Prostate gland (tissue), 2 donors: ENCODE measurements around the gene TGFB1I1.

Experiments used
- CTCF ChIP-seq, 4 experiments: fragments of 200-600 bp in 2 of 4; fragments of 450-650 bp in 2 of 4; sonication (generic) in 2 of 4; IDR thresholded peaks; 1 replicate in 3 of 4; 2 replicates in 1 of 4; pipeline ENCODE4 v1.5.1; 2016 to 2019; ENCODE audit warnings: antibody characterized with exemption in 4 of 4, mild to moderate bottlenecking in 2 of 4, moderate library complexity in 2 of 4
- POLR2A ChIP-seq: fragments of 450-650 bp; IDR thresholded peaks from one replicate; pipeline ENCODE4 v1.6.1; 2016; ENCODE audit warnings: antibody characterized with exemption, mild to moderate bottlenecking
- POLR2AphosphoS5 ChIP-seq: sonication (generic); formaldehyde crosslinking; IDR thresholded peaks from one replicate; pipeline ENCODE4 v1.6.1; 2017; ENCODE audit warnings: antibody characterized with exemption

GRCh38 chr16:31501226-31501965 is 29.4 kb downstream of the TGFB1I1 start:
- TF ChIP-seq CTCF (IDR thresholded peaks at IDR 0.05): no peak
- TF ChIP-seq POLR2A: no peak
- TF ChIP-seq POLR2AphosphoS5: no peak
